Smooth muscle cell of the pulmonary artery (primary cell): ENCODE results near the gene SLC46A3. TPM values are rescaled to one million over a fixed set of nuclear protein-coding genes. Genes with fewer than 3 reads are reported as not detected.

Source experiments
- total RNA-seq: library from RNA; depleted of rRNA; stranded (reverse); fragments of >200 nt; gene quantifications from 2 replicates; pipeline ENCODE4 v1.2.3, GENCODE V29; 2014

SLC46A3 gene, protein sequence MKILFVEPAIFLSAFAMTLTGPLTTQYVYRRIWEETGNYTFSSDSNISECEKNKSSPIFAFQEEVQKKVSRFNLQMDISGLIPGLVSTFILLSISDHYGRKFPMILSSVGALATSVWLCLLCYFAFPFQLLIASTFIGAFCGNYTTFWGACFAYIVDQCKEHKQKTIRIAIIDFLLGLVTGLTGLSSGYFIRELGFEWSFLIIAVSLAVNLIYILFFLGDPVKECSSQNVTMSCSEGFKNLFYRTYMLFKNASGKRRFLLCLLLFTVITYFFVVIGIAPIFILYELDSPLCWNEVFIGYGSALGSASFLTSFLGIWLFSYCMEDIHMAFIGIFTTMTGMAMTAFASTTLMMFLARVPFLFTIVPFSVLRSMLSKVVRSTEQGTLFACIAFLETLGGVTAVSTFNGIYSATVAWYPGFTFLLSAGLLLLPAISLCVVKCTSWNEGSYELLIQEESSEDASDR
- total RNA-seq: 4.8 and 8.3 TPM in 2 replicates

DNA sequence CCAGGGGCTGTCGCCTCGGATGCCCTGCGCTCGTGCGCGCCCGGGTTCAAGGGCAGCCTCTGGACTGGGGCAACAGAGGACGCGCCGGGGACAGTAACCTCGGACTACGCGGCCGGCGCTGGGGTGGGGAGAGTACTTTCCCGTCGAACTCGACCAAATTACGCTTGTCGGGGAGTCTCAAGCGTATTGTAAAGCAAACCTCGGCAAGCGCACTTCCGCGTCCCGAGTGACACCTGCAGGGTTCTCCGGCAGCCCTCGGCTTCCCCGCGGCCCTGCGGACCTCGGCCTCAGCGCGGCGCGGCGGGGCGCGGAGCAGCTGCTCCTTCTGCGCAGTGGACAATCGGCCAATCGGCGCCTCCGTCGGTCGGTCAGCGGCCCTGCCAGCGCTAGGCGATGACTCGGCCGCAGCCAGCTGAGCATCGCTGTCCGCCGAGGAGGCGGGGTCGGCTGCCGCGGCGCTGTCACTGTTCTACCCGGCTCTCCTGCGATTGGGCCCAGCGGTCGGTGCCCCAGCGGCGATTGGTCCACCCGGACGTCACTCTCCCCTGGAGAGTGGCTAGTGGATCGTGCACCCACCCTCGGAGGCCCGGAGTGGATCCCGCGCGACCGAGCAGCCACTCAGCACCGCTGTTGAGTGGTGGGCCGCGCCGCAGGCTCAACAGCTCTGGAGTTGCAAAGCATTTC, at the start of gene SLC46A3:
Gene SLC46A3, minus strand, starts transcription at position 428 of the 684 bp plus-strand sequence. CDS start 972 bp downstream, outside the sequence.

DNA sequence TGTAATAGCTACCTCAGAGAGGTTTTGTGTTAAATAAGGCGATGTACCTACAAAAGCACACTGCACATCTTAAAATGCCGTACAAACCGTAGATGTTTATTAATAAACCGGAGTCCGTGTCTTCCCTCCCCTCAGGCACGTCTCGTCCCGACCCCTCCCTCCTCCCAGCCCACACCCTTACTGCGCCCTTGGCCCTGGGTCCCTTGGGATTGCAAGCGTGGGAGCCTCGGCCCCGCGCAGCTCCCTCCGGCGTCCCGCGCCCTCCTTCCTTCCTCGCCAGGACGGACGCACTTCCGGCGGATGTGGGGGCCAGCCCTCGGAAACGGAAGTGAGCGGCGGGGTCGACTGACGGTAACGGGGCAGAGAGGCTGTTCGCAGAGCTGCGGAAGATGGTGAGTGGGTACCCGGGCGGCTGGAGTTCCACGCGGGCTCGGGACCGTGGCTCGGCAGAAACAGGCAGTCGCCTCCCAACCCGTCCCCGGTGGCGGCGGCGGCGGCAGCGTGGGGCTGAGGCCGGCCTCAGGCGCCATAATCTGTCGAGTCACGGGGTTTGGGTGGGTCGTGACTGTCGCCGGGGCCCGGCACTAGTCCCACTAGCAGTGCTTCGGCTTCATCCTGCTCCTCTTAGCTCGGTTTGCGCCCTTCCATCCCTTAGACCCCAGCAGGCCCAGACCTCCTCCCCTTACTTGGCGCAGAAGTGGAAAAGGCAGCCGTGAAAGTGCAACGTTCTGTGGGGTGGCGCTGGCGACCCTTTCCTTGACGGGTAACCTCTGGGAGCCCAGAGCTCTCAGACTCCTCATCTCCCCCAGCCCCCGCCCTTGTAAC, 59.8 kb downstream of the SLC46A3 start, which contains the start of gene POMP:
Gene POMP, plus strand, starts transcription at position 335 of the 825 bp plus-strand sequence. Its CDS starts 55 bp downstream, at position 390.

Other genes starting within 250 kb of the SLC46A3 start
- 3.2 and 3.8 TPM in 2 replicates for gene FLT1, start 223.8 kb downstream of the SLC46A3 start, total RNA-seq
- 51.2 and 69.0 TPM in 2 replicates for gene POMP, start 59.8 kb downstream of the SLC46A3 start, total RNA-seq
- gene MTUS2, start 101.4 kb upstream of the SLC46A3 start, total RNA-seq: 0.10 and 0.13 TPM in 2 replicates